KMS-11 (cell line): Measurements from ENCODE around the gene ARHGAP25.

Experiments used
- H2AFZ ChIP-seq: fragments of 200-600 bp; sonication (generic); 2 replicates; pipeline ENCODE4 v1.6.1; 2016; ENCODE audit warnings: antibody characterized with exemption, mixed run types, low read depth
- H3K27ac ChIP-seq: fragments of 200-600 bp; sonication (generic); 2 replicates; pipeline ENCODE4 v1.6.1; 2016; ENCODE audit warnings: mild to moderate bottlenecking, mixed run types
- H3K27me3 ChIP-seq: fragments of 200-600 bp; sonication (generic); 2 replicates; pipeline ENCODE4 v1.6.1; 2017; ENCODE audit warnings: mild to moderate bottlenecking, low read depth, mixed run types, moderate library complexity; ENCODE audit not compliant: insufficient read depth
- H3K36me3 ChIP-seq: fragments of 200-600 bp; sonication (generic); 2 replicates; pipeline ENCODE4 v1.6.1; 2017; ENCODE audit warnings: mild to moderate bottlenecking, mixed run types; ENCODE audit not compliant: insufficient read depth
- H3K4me1 ChIP-seq: fragments of 200-600 bp; sonication (generic); 2 replicates; pipeline ENCODE4 v1.6.1; 2016; ENCODE audit warnings: mild to moderate bottlenecking, low read depth, mixed run types; ENCODE audit not compliant: poor library complexity, severe bottlenecking
- H3K4me2 ChIP-seq: fragments of 200-600 bp; sonication (generic); 2 replicates; pipeline ENCODE4 v1.7.0; 2016; ENCODE audit warnings: mild to moderate bottlenecking, mixed run types
- H3K4me3 ChIP-seq: fragments of 200-600 bp; sonication (generic); IDR thresholded peaks from 2 replicates; pipeline ENCODE4 v1.6.1; 2017; ENCODE audit warnings: low read depth, low read length, mixed read lengths; ENCODE audit not compliant: insufficient read depth
- H3K79me2 ChIP-seq: fragments of 200-600 bp; sonication (generic); 2 replicates; pipeline ENCODE4 v1.6.1; 2016; ENCODE audit warnings: low read depth, mixed run types; ENCODE audit not compliant: insufficient read depth
- H3K9ac ChIP-seq: fragments of 200-600 bp; sonication (generic); 2 replicates; pipeline ENCODE4 v1.6.1; 2016; ENCODE audit warnings: mild to moderate bottlenecking, mixed run types
- H4K20me1 ChIP-seq: fragments of 200-600 bp; sonication (generic); 2 replicates; pipeline ENCODE4 v1.6.1; 2016; ENCODE audit warnings: mild to moderate bottlenecking, mixed run types; ENCODE audit not compliant: insufficient read depth
- TF ChIP-seq, protein P1 (sequence below): fragments of 200-600 bp; sonication (generic); conservative IDR thresholded peaks from 2 replicates; pipeline ENCODE4 v1.6.1; 2017; ENCODE audit warnings: low read depth, mild to moderate bottlenecking, antibody characterized with exemption, low read length, moderate library complexity, mixed read lengths

ARHGAP25 gene

DNA sequence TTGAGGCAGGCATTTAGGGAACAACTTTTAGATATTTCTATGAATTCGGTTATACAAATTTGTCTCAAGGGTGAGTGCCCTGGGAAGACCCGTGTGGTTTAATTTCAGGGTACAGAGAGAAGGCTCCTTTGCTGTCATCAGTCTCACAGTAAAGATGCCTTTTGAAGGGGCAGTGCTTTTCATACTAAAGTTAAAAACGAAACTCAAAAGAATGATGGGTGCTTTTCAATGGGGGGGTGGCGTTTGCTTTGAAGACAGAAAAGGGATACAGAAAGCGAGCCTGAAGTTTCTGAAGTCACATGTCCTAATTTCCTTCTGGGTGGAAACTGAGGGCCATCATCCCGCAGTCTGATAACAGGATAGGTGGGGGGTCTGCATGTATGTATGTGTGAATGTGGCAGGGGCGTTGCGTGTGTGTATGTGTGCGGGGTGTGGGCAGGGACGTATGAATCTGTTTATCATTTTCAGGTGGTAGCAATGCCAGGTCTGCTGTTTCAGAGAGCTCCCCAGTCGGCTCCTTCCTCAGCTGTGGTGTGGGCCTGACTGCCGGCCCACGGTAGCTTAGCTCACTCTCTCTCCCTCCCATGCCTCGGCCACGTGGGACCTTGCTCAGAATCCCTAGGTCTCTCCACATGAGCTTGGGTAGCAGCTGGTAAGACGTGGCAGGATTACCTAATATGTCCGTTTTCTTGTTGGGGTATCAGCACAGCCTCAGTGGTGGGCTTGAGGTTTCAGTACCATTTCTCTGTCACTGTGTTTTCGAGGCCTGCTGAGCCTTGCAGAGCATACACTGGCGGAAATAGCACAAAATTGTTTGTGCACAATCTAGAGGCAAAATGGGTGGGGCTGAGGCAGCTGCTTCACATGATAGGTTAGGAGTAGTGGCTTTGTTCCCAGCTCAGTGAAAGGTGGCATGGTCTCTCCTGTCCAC lies 32.7 kb downstream of the ARHGAP25 start:
- TF ChIP-seq, protein P1, sequence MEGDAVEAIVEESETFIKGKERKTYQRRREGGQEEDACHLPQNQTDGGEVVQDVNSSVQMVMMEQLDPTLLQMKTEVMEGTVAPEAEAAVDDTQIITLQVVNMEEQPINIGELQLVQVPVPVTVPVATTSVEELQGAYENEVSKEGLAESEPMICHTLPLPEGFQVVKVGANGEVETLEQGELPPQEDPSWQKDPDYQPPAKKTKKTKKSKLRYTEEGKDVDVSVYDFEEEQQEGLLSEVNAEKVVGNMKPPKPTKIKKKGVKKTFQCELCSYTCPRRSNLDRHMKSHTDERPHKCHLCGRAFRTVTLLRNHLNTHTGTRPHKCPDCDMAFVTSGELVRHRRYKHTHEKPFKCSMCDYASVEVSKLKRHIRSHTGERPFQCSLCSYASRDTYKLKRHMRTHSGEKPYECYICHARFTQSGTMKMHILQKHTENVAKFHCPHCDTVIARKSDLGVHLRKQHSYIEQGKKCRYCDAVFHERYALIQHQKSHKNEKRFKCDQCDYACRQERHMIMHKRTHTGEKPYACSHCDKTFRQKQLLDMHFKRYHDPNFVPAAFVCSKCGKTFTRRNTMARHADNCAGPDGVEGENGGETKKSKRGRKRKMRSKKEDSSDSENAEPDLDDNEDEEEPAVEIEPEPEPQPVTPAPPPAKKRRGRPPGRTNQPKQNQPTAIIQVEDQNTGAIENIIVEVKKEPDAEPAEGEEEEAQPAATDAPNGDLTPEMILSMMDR: no peak
- Histone ChIP-seq H3K27ac (peak overlapping the region; percentile 96), H3K4me2 (peak overlapping the region; percentile 79), H2AFZ (peak overlapping the region; percentile 74), H3K4me3 (peak overlapping the region; percentile 71), H3K79me2 (no peaks in the 10 kb centered on the region), H3K4me1 (peaks cover 72% of the 10 kb centered on the region), H3K27me3 (no peaks in the 10 kb centered on the region), H3K9ac (peak overlapping the region; percentile 81), H4K20me1 (no peaks in the 10 kb centered on the region), H3K36me3 (no peaks in the 10 kb centered on the region)

- H3K27ac ChIP-seq: peak overlapping the region; percentile 96
- TF ChIP-seq, protein P1: no peak
- H3K4me1 ChIP-seq: peaks cover 65% of the 10 kb centered on the region
- peak overlapping the region; percentile 74 for H2AFZ ChIP-seq
- H3K36me3 ChIP-seq: no peaks in the 10 kb centered on the region
- peak overlapping the region; percentile 81 for H3K9ac ChIP-seq
- no peaks in the 10 kb centered on the region for H3K79me2 ChIP-seq
- H3K27me3 ChIP-seq: no peaks in the 10 kb centered on the region
- H3K4me2 ChIP-seq: peak overlapping the region; percentile 79
- peak overlapping the region; percentile 71 for H3K4me3 ChIP-seq
- H4K20me1 ChIP-seq: no peaks in the 10 kb centered on the region
Measured at GRCh38 chr2:68767996-68768395, 33.4 kb downstream of the ARHGAP25 start.

DNA sequence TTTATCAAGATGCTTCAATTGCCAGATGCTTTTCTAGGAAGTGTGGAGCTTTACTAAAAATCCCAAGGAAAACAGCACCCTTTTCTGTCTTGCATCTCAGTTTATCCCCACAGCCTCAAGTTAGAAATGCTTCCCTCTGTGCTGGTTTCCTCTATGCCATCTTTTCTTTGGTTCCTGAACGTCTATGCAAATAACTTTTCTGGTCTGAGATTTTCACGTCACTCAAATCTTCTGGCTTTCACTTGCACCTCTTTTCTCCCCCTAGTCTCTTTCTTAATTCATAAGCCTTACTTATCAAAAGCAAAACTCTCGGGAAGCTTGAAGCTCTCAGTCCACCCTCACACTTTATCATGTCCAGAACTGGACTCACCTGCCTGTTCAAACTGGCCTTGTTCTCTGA lies 33.9 kb downstream of the ARHGAP25 start:
- TF ChIP-seq, protein P1: no peak
- H3K4me1 ChIP-seq: peaks cover 60% of the 10 kb centered on the region

GRCh38 chr2:68768951-68769350 lies 34.3 kb downstream of the ARHGAP25 start:
- H3K4me1 ChIP-seq: peaks cover 56% of the 10 kb centered on the region
- no peaks in the 10 kb centered on the region for H3K36me3 ChIP-seq
- no peak overlapping the region; the same call in 1 of the 2 replicates for H3K9ac ChIP-seq
- H3K4me3 ChIP-seq: no peak overlapping the region
- H3K79me2 ChIP-seq: no peaks in the 10 kb centered on the region
- peak overlapping the region; percentile 79 for H3K4me2 ChIP-seq
- peak overlapping the region; percentile 96; the same call in 1 of the 2 replicates for H3K27ac ChIP-seq
- TF ChIP-seq, protein P1: no peak
- H3K27me3 ChIP-seq: no peaks in the 10 kb centered on the region
- peak overlapping the region; percentile 74; the same call in 1 of the 2 replicates for H2AFZ ChIP-seq
- no peaks in the 10 kb centered on the region for H4K20me1 ChIP-seq

More for the DNA sequence above, 33.9 kb downstream of the ARHGAP25 start:
- H3K79me2 ChIP-seq: no peaks in the 10 kb centered on the region
- H3K27ac ChIP-seq: peak overlapping the region; percentile 96
- H3K36me3 ChIP-seq: no peaks in the 10 kb centered on the region
- H3K4me2 ChIP-seq: peak overlapping the region; percentile 79
- peak overlapping the region; percentile 81; the same call in 1 of the 2 replicates for H3K9ac ChIP-seq
- H4K20me1 ChIP-seq: no peaks in the 10 kb centered on the region
- no peak overlapping the region for H3K4me3 ChIP-seq
- no peaks in the 10 kb centered on the region for H3K27me3 ChIP-seq
- peak overlapping the region; percentile 74 for H2AFZ ChIP-seq
